Measurements from ENCODE around the gene AGO3. TPM values are rescaled to one million over a fixed set of nuclear protein-coding genes. Genes with fewer than 3 reads are reported as not detected.
"Not testable (repeated sequence)": the region's sequence is repeated elsewhere in the genome, so short reads cannot be mapped to it uniquely, and the experiment has no call there.

The AGO3 gene
- 9.8 TPM for polyA plus RNA-seq (2013, experiment 1 of 2; ENCODE audit: insufficient read length)
- 9.8 TPM for polyA plus RNA-seq (2013, experiment 2 of 2; ENCODE audit: insufficient read length)

DNA sequence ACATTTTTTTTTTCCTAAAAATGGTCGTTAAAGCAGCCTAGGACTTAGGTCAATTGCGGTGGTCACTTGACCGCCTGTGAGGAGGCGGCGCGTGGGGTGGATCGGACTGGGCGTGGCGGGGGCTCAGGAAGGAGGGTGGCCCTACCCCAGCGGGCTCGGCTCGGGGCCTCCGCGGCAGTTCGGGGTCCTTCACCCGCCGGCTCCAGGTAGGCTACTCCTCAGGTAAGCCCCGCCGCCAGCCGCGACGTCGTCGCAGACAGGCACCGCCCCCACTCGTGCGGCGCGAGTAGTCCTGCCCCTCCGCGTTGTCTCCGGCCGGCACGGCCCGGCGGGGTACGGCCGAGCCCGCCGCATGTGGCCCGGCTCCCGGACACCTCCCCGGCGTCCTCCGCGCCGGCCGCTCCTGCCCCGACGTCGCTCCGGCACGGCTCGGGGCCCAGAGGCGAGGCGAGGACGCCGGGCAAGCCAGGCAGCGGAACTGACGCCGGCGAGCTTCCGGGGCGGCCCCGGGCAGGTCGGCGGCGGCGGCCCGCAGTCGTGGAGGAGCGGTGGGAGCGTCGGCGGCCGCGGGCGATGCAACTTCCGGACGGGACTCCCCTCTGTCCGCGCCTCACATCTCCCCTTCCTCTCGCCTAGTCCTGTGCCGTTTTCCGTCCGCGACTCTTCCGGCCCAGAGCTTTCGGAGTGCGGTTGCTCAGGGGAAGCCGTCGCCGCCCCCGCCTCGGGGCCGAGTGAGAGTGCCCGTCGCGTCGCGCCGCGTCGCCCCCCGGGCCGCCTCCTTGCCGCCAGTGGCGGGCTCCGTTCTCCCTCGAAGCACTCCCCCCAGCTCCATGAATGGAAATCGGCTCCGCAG is at the start of gene AGO3:
TSS of gene AGO3 (plus strand) at position 513 of the 853 bp plus-strand sequence. CDS start at position 835, 322 bp downstream.
- peak; percentile 82 for DNase-seq

DNA sequence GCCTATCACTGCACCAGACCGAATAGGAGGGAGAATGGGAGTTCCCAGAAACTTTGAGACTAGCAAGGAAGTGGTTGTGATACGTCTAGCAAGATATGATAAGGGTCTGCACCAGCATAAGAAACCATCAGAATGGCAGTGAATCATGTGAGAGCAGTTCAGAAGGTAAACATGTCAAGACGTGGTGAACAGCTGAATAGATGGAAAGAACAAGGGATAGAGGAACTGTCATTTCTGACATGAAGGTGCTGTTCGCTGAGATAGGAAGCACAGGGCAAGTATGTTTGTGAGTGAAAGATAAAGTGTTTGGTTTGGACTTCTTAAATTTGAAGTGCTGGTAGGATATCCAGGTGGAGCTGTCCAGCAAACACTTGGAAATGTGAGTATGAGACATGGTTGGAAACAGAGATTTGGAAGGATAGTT is 49.0 kb upstream of the AGO3 start:
- DNase-seq: no peak

DNA sequence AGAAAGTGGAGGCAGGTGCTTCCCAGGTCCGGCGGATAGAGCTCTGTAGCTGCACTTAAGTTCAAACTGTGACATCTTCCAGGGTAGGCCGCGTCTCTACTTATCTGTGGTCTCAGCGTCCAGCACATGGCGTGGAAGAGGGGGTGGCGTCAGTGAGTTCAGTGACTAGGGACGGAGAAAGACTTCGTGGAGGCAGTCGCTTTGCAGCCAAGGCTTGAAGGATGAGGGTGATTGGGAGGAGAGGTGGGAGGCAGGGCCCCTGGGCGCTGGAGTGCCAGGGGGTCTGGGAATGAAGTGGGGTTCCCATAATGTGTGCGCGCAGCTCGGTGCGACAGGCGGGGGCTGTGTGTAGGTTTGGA is 48.3 kb upstream of the AGO3 start:
- DNase-seq: no peak

DNA sequence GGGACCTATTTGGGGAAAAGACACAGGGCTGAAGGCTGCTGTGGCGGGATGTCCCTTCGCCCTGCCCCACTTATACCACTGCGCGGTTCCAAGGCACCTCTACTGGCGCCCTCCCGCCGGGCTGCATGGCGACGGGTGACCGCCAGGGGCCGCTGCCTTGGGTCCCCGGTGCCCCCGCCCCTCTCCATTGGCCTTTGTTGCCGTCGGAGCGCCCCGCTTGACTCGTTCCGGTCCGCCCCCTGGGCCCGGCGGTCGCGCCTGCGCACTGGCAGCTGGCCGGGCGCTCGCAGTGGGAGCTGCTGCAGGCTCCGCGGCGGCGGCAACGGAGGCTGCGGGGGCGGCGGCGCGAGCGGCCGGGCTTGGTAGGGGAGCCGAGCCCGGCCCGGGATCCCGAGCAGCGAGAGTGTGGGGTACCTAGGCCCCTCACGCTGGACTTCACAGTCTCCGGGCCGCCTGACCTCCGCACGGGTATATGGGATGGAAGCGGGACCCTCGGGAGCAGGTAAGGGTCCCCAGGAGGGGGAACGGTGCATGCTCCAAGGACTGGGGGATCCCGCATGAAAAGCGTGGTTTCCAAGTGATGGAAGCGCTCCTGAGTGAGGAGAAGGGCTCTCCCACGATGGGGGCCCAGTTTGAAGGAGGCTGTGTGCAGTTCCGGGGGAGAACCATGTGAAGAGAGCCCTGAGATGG is 47.8 kb upstream of the AGO3 start, which contains the start of gene AGO1:
TSS of gene AGO1 (plus strand) at position 265 of the 690 bp plus-strand sequence. CDS start at position 478, 213 bp downstream.
- peak; percentile 93 for DNase-seq

DNA sequence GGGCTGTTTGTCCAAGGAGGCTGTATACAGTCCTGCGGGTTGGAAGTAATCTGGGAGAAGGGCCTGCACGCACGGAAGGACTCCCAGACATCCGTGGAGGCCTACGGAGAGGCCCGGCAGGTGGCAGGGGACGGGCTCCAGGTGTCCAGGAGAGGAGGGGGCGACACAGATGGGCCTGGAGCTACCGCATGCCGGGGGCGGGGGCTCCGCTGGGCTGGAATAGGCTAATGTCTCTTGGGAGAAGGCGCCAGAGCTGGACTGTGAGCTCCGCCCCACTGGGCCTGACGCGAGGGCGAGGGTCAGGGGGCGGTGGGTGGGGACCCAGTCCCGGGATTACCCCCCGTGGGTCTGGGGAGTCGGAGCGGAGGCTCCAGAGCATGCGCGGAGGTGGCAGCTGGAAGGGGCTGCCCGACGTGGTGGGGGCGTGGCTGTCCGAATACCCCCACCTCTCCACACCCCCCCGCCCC is 47.2 kb upstream of the AGO3 start:
- peak; percentile 21 for DNase-seq

DNA sequence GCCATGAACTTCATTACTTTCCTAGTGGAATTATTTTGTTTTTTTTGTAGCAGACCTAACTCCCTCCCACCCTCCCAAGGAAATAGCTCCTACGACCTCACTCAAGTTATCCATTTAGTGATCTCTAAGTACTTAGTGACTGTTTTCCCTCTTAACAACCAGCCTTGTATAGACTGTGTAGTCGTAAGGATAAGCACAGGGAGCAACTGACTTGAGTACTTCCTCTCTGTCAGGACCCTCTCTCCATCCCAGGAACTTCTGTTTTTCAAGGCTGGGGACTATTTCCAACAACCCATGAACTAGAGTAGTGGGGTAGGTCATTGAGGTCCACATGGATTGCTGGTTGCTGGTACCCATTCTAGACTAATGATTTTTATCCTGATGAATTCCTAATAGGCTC is 46.0 kb upstream of the AGO3 start:
- no peak for DNase-seq

DNA sequence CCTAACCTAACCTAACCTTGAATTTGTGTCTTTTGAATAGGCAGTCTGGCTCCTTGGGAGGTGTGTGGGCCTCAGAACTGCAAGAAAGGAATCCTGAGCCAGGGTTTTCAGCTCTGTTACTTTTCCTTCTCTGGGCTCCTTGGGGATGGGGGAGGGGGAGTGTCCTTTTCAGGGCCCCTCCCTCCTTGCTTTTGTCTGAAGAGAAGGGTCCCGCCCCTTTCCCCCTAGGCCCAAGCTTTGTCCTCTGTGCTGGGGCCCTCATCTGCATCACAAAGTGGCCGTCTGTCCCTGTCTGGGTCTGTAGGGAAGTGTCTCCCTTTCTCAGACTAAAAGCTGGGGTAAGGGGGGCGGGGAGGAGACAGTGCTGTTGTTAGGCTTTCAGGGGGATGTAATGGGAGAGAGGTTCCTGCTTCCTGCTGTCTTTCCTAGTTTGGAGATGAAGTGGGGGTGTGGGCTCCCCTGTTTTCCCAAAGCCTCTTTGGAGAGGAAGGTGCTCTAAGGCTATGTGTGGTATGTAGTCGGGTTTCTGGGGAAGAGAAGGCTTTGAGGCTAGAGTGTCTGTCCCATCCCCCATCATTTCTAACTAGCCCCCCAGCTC is 44.8 kb upstream of the AGO3 start:
- peak; percentile 13 for DNase-seq

DNA sequence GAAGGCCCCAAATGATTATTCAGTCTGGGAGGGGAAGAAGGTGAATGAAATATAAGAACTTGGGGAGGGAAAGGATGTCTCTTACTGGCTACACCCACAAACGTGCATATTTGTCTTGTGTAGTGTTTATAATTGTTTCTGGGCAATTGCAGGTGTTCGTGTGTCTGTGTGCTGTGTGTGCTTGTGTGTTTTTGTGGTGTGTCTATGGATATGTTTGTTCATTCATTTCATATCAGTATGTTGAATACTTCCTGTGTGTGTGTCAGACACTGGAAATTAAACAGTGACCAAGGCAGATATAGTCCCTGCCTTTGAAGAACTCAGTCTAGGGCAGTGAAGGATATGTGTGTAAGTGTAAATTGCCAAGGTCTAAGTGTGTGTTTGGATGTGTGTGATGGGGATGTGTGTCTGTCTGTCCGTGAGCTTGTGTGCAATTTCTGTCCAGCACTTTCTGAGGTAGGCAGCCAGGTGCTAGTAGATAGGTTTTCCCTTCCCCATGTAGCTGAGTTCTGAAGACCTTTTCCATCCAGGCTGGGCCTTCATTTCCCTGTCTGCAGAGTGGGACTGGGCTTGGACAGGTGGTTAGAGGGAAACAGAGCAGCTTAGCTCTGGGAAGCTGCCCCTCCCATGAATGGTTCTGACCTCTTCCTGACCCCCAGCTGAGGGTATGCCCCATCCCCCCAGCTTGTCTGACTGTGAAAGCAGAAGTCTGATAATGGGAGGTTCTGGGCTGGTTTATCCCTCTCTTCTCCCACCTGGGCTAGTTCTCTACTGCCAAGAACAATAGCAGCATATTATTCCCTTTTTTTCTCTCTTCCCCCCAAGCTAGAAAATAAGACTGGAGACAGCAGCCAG is 44.1 kb upstream of the AGO3 start:
- no peak for DNase-seq

DNA sequence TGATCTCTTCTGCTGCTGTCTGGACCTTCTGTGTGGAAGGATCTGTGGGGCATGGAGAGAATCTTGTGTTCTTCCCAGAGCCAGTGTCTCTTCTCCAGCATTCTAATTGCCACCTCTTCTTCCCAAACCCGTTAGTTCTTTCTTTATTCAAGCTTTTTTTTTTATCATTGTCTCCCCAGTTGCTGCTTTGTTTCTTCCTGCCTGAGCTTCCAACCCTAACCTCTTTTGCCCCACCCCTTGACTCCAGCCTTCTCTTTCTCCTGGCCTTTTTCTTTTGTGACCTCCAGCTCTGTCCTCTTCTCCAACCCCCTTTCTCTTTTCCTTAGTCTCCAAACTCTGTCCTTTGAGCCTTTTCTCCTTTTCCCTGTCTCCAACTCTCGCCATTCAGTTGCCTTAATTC is 43.4 kb upstream of the AGO3 start:
- DNase-seq: no peak

DNA sequence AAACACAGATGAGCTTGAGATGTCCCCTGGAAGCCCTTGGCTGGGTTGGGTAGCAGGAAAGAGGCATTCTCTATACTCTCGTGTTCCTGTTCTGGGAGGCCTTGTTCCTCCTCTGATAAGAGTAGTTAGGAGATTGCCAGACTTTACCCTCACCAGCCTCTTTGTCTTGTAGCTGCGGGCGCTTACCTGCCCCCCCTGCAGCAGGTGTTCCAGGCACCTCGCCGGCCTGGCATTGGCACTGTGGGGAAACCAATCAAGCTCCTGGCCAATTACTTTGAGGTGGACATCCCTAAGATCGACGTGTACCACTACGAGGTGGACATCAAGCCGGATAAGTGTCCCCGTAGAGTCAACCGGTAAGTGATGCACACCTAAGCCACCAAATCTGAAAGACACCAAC is 42.6 kb upstream of the AGO3 start:
- DNase-seq: no peak

DNA sequence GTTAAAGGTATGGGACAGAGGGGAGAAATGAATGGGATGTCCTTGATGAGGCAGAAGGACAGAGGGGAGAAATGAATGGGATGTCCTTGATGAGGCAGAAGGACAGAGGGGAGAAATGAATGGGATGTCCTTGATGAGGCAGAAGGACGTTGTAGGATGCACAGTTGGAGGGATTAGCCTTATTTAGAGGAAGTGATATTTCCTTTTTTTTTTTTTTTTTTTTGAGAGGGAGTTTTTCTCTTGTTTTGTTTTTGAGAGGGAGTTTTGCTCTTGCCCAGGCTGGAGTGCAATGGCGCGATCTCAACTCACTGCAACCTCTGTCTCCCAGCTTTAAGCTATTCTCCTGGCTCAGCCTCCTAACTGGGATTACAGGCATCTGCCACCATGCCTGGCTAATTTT is 41.9 kb upstream of the AGO3 start:
- DNase-seq: not testable (repeated sequence)

DNA sequence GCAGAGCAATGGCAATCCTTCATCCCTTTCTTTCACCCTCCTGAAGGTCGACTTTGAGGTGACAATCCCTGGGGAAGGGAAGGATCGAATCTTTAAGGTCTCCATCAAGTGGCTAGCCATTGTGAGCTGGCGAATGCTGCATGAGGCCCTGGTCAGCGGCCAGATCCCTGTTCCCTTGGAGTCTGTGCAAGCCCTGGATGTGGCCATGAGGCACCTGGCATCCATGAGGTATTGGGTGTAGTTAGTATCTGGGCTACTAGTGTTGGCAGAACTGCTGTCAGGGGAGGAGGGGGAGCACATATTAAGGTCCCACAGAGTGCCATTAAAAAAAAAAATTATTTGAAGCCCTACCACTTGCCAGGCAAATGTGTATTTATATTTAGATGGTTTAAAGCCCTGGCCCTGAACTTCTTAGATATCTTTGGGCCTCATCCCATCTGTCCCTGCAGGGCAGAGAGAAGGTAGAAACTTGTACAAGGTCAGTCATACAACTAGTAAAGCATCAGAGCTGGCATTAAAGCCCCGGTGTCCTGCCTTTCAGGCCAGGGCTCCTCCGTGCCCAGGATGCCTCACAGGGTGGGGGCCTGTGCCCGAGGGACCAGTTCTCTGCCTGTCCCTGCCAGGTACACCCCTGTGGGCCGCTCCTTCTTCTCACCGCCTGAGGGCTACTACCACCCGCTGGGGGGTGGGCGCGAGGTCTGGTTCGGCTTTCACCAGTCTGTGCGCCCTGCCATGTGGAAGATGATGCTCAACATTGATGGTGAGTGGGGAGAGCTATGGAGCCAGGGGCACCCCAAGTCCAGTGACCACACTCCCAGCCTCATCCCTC is 37.6 kb upstream of the AGO3 start:
- no peak for DNase-seq

DNA sequence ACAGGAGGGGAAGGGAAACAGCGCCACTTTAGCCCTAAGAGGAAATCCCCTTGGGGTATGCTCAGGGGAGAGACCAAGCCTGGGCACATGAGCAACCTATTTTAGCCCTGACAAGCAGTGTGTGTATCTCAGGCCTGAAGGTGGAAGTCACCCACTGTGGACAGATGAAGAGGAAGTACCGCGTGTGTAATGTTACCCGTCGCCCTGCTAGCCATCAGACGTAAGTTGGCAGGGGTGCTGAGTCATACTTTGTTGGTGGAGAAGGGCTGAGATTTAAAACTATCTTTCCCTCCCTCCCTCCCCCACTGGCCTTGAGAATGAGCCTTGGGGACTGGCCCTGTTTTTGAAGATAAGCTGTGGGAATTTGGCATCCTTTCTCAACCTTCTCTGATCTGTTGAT is 36.7 kb upstream of the AGO3 start:
- DNase-seq: no peak

DNA sequence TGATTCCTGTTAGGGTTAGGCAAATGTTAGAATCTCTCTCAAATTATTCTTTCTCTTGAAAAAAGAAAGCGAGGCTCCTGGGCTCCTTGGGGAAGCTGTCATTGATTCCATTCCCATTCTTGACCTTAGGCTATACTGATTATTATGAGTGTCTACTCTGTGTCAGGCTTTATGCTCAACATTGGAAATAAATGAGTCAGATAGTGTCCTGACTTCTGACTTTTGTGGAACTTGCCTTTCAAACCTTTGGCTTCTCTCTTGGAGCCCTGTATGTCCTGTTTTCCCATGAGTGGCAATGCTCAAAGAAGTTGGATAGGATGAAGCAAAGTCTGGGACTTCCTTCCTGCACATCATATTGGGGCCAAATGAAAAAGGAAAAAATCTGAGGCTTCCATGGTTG is 36.2 kb upstream of the AGO3 start:
- DNase-seq: no peak

DNA sequence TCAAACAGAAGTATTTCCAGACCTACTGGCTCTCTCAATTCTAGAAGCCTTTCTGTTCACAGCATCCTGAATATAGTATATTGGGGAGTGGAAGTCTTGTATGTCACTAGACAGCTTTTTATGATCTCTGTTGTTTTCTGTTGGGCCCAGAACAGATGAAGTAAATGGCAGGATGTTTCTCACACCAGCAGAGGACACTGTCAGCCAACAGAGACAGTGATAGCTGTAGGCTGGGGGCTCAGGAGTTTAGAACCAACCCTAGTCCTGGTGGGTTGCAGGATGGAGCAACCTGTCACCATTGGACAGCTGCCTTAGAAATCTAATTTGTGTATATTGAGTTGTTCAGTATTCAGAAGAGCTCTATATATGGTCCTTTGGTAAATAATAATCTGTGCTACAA is 31.0 kb upstream of the AGO3 start:
- no peak for DNase-seq

DNA sequence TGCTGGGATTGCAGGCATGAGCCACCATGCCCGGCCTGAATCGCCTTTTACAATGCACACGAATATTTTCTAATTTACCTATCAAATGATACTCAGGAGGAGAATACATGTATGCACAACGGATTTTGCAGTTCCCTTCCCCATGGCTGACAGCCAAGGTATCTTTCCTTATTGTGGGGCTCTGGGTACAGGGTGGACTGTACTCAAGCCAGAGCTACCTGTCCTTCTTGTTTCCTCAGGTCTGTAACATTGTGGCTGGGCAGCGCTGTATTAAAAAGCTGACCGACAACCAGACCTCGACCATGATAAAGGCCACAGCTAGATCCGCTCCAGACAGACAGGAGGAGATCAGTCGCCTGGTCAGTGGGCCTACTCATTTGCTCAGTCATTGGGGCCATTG is 29.7 kb upstream of the AGO3 start:
- no peak for DNase-seq

DNA sequence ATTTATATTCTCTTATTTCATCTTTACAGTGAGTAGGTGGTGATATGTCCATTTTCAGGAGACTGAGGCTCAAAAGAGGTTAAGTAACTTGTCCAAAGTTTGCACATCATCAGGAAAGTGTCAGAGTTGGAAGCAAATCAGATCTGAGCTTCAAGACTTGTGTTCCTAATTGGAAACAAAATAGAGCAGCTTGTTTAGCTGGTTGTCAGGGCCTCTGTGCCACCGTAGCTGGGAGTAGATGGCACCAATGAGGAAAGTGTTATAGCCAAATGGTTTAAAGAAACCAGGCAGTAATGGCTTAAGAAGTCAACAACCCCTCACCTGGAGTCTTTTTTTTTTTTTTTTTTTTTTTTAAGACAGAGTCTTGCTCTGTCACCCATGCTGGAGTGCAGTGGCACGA is 28.2 kb upstream of the AGO3 start:
- DNase-seq: no peak

DNA sequence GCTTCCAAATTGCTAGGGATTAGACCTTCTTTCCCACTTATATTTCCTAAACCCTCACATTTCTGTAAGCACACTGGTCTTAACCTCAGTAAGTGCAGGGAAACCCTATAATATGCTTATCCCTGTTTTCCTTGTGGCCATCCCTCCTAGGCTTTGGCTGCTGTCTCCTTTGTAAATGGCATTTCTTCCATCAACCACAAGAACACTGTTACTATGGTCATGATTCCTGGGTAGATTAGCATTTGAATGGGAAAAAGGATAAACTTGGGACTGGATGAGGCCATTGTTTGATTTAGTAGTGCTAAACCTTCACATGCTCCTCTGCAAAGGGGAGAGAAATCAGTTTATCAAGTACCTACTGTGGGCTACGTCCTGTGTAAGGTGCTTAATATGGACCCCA is 16.2 kb upstream of the AGO3 start:
- DNase-seq: no peak

DNA sequence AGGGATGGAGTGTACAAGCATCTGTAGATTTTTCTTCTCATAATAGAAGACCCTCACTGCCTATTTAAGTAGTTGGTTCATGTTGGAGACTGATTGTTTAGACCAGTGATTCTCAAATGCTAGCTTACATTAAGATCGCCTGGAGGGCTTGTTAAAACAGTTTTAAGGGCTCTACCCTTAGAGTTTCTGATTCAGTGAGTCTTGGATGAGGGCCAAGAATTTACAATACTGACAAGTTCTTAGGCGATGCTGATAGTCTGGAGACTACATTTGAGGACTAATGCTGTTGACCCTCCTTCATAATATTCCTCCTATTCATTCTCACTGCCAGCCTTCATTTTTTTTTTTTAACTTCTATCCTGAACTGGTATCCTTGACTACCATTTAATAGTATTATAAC is 15.2 kb upstream of the AGO3 start:
- DNase-seq: no peak

DNA sequence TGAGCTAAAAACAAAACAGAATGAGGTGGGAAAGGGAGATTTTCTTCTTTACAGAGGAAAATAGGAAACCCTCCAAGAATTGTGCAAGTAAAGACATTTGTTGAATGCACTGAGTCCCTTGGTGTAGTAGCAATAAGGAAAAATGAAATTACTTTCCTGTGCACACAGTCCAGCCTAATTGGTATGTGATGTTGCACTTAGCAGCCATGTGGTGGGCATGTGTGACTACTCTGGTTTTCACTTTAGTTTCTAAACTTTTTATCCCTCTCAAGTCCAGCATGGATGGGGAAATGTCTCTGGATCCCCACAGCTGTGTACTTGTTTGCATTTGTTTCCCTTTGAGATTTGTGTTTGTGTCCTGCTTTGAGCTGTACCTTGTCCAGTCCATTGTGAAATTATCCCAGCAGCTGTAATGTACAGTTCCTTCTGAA is 7.1 kb upstream of the AGO3 start:
- no peak for DNase-seq

DNA sequence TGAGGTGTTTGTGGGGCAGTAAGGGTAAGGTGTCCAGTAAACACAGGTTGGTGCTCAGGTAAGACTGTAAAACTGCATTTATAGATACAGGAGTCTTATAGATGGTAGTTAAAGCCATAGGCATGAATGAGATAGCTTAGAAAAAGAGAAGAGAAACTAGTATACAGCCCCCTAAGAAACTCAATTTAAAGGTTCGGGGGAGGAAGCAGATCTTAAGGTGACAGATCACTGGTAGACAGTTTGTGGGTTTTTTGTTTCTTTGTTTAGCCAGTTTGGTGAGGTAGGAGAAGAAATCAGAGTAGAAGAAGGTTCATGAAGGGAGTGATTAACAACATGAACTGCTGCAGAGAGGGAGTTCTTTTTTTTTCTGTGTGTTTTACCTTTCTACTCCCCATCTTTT is 6.1 kb upstream of the AGO3 start:
- DNase-seq: no peak

Measured in fibroblast of skin of abdomen (primary cell).